ENCODE results near the gene CEACAM5.
"Not testable (repeated sequence)": the region's sequence is repeated elsewhere in the genome, so short reads cannot be mapped to it uniquely, and the experiment has no call there.

Gene CEACAM5

GRCh38 chr19:41707871-41708371 is 505 bp upstream of the CEACAM5 start:
- DNase-seq (ENCODE audit: low spot score) (no peak), ATAC-seq (ENCODE audit: low read depth) (no peak)
- no peak for TF ChIP-seq CTCF (IDR thresholded peaks at IDR 0.05; ENCODE audit: poor library complexity, severe bottlenecking)
- no peaks in the 10 kb centered on the region for H3K4me1 ChIP-seq (ENCODE audit: insufficient read depth, poor library complexity, severe bottlenecking)
- no peak overlapping the region for H3K4me3 ChIP-seq (ENCODE audit: severe bottlenecking)
- no peaks in the 10 kb centered on the region for H3K27me3 ChIP-seq (ENCODE audit: insufficient read depth, poor library complexity, severe bottlenecking)
- no peak overlapping the region for H3K27ac ChIP-seq (ENCODE audit: poor library complexity, severe bottlenecking)
- no peaks in the 10 kb centered on the region for H3K36me3 ChIP-seq (ENCODE audit: low read depth)
- peaks cover 3% of the 10 kb centered on the region for H3K9me3 ChIP-seq (ENCODE audit: severe bottlenecking)

GRCh38 chr19:41709516-41709915 is 1.1 kb downstream of the CEACAM5 start:
- ATAC-seq (ENCODE audit: low read depth); H3K4me1 ChIP-seq (ENCODE audit: insufficient read depth, poor library complexity, severe bottlenecking); H3K9me3 ChIP-seq (ENCODE audit: severe bottlenecking); DNase-seq (ENCODE audit: low spot score); H3K36me3 ChIP-seq (ENCODE audit: low read depth); H3K27ac ChIP-seq (ENCODE audit: poor library complexity, severe bottlenecking); H3K4me3 ChIP-seq (ENCODE audit: severe bottlenecking): not testable (repeated sequence)
- H3K27me3 ChIP-seq (ENCODE audit: insufficient read depth, poor library complexity, severe bottlenecking) = peaks cover 10% of the 10 kb centered on the region

- H3K4me3 ChIP-seq (ENCODE audit: severe bottlenecking) = no peak overlapping the region
- peaks cover 3% of the 10 kb centered on the region for H3K9me3 ChIP-seq (ENCODE audit: severe bottlenecking)
- H3K4me1 ChIP-seq (ENCODE audit: insufficient read depth, poor library complexity, severe bottlenecking) = no peaks in the 10 kb centered on the region
- TF ChIP-seq CTCF (IDR thresholded peaks at IDR 0.05; ENCODE audit: poor library complexity, severe bottlenecking) = no peak
- ATAC-seq (ENCODE audit: low read depth) (no peak), DNase-seq (ENCODE audit: low spot score) (no peak)
- no peak overlapping the region for H3K27ac ChIP-seq (ENCODE audit: poor library complexity, severe bottlenecking)
- H3K27me3 ChIP-seq (ENCODE audit: insufficient read depth, poor library complexity, severe bottlenecking) = peaks cover 10% of the 10 kb centered on the region
- no peaks in the 10 kb centered on the region for H3K36me3 ChIP-seq (ENCODE audit: low read depth)
These were observed 1.7 kb downstream of the CEACAM5 start for GRCh38 chr19:41709951-41710645.

DNA sequence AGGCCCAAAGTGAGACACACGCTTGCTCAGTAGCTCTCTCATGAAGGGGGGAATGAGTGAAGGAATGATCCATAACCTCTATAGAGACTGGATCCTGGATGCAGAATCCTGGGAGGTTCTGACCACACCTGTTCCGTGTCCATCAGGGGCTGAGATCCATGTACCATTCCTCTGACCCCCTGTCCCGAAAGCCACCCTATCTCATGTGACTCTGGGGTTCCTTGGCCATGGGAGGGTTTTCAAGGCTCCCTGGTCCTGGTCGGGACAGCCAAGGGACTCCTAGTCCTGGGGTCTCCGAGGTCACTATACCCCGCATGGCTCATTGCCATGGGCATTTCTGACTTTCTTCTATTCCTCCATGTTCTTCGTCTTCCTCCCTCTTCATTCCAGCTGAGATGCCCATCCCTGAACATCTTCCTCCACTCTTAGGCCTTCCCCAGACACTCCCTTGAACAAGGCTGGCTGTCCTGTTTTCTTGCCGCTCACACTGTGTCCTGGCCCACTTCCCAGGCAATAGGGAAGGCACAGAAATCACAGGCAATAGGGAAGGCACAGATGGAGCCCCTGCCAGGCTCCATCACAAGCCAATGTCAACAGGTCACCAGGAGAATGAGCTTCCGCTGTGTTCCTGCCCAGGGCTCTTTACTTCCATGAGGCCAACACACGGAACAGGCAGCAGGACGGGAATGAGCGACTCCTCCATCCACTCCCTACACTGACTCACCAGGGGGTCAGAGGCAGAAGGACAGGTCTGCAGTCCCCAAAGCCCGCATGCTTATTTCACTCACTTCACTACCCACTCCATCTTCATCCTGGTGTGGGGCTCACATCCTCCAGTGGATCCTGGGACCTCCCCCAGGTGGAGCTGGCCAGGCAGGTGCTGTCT is 3.2 kb downstream of the CEACAM5 start:
- H3K27ac ChIP-seq (ENCODE audit: poor library complexity, severe bottlenecking) = no peak overlapping the region
- ATAC-seq (ENCODE audit: low read depth) = no peak
- no peaks in the 10 kb centered on the region for H3K4me1 ChIP-seq (ENCODE audit: insufficient read depth, poor library complexity, severe bottlenecking)
- H3K9me3 ChIP-seq (ENCODE audit: severe bottlenecking) = peaks cover 3% of the 10 kb centered on the region
- TF ChIP-seq CTCF (IDR thresholded peaks at IDR 0.05; ENCODE audit: poor library complexity, severe bottlenecking) = no peak
- no peaks in the 10 kb centered on the region for H3K36me3 ChIP-seq (ENCODE audit: low read depth)
- no peak for DNase-seq (ENCODE audit: low spot score)
- H3K27me3 ChIP-seq (ENCODE audit: insufficient read depth, poor library complexity, severe bottlenecking) = peaks cover 10% of the 10 kb centered on the region
- H3K4me3 ChIP-seq (ENCODE audit: severe bottlenecking) = no peak overlapping the region

GRCh38 chr19:41714598-41714997 is 6.2 kb downstream of the CEACAM5 start:
- Histone ChIP-seq H3K27ac (ENCODE audit: poor library complexity, severe bottlenecking) (no peak overlapping the region), H3K4me1 (ENCODE audit: insufficient read depth, poor library complexity, severe bottlenecking) (no peaks in the 10 kb centered on the region), H3K4me3 (ENCODE audit: severe bottlenecking) (no peak overlapping the region), H3K36me3 (ENCODE audit: low read depth) (no peaks in the 10 kb centered on the region), H3K9me3 (ENCODE audit: severe bottlenecking) (no peaks in the 10 kb centered on the region), H3K27me3 (ENCODE audit: insufficient read depth, poor library complexity, severe bottlenecking) (peaks cover 16% of the 10 kb centered on the region)
- no peak for TF ChIP-seq CTCF (IDR thresholded peaks at IDR 0.05; ENCODE audit: poor library complexity, severe bottlenecking)
- ATAC-seq (ENCODE audit: low read depth) (no peak), DNase-seq (ENCODE audit: low spot score) (no peak)

Measured in RWPE2 (cell line).